ENCODE results near the gene TMC1.

Gene TMC1

GRCh38 chr9:72612449-72612848 is 91.0 kb downstream of the TMC1 start:
- Histone ChIP-seq H3K27ac (ENCODE audit: low read depth, low read length) (no peak overlapping the region), H3F3A (ENCODE audit: control insufficient read depth, insufficient read depth) (no peaks in the 10 kb centered on the region), H3K4me1 (ENCODE audit: control insufficient read depth, low read length) (no peaks in the 10 kb centered on the region), H3K4me3 (ENCODE audit: low read length) (no peak overlapping the region), H3K79me2 (ENCODE audit: control insufficient read depth, low read length) (no peaks in the 10 kb centered on the region), H3K27me3 (ENCODE audit: control insufficient read depth, low read length) (no peaks in the 10 kb centered on the region), H3K9me3 (ENCODE audit: control insufficient read depth, insufficient read depth, low read length) (no peaks in the 10 kb centered on the region), H3K4me2 (ENCODE audit: low read length) (no peak overlapping the region), H3K9me2 (replicated peaks; ENCODE audit: control insufficient read depth, low read length) (no peaks in the 10 kb centered on the region), H3K36me3 (ENCODE audit: control insufficient read depth, low read length) (no peaks in the 10 kb centered on the region), H4K20me1 (ENCODE audit: control insufficient read depth, insufficient read depth, low read depth, low read length) (no peaks in the 10 kb centered on the region)
- TF ChIP-seq, protein P1, sequence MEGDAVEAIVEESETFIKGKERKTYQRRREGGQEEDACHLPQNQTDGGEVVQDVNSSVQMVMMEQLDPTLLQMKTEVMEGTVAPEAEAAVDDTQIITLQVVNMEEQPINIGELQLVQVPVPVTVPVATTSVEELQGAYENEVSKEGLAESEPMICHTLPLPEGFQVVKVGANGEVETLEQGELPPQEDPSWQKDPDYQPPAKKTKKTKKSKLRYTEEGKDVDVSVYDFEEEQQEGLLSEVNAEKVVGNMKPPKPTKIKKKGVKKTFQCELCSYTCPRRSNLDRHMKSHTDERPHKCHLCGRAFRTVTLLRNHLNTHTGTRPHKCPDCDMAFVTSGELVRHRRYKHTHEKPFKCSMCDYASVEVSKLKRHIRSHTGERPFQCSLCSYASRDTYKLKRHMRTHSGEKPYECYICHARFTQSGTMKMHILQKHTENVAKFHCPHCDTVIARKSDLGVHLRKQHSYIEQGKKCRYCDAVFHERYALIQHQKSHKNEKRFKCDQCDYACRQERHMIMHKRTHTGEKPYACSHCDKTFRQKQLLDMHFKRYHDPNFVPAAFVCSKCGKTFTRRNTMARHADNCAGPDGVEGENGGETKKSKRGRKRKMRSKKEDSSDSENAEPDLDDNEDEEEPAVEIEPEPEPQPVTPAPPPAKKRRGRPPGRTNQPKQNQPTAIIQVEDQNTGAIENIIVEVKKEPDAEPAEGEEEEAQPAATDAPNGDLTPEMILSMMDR (IDR thresholded peaks at IDR 0.05; ENCODE audit: low read depth, low read length, poor library complexity, severe bottlenecking): no peak
- TF ChIP-seq EZH2phosphoT487 (IDR thresholded peaks at IDR 0.05; ENCODE audit: borderline replicate concordance, low read length): no peak

DNA sequence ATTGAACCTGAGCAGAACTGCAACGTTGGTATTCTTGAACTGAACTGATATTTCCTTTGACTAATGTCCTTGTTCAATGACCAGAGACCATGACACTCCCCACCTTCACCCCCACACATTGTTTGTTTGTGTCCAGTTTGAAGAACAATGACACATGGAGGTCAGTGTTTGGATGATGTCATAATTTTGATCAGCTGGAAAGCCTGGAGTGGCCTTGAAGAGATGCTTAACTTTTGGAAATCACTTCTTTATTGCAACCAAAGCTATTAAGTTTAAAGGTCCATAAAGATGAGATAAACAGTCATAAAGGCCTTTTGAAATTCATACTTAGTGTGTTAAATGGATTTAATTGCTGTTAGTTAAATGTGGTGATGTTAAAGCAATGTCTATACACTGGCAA is 92.7 kb downstream of the TMC1 start:
- Histone ChIP-seq H3K9me2 (replicated peaks; ENCODE audit: control insufficient read depth, low read length) (no peaks in the 10 kb centered on the region), H3K79me2 (ENCODE audit: control insufficient read depth, low read length) (no peaks in the 10 kb centered on the region), H3K4me1 (ENCODE audit: control insufficient read depth, low read length) (no peaks in the 10 kb centered on the region), H3F3A (ENCODE audit: control insufficient read depth, insufficient read depth) (no peaks in the 10 kb centered on the region), H3K9me3 (ENCODE audit: control insufficient read depth, insufficient read depth, low read length) (no peaks in the 10 kb centered on the region), H3K4me3 (ENCODE audit: low read length) (no peak overlapping the region), H3K27me3 (ENCODE audit: control insufficient read depth, low read length) (no peaks in the 10 kb centered on the region), H3K36me3 (ENCODE audit: control insufficient read depth, low read length) (no peaks in the 10 kb centered on the region), H4K20me1 (ENCODE audit: control insufficient read depth, insufficient read depth, low read depth, low read length) (no peaks in the 10 kb centered on the region), H3K4me2 (ENCODE audit: low read length) (no peak overlapping the region), H3K27ac (ENCODE audit: low read depth, low read length) (no peak overlapping the region)
- TF ChIP-seq EZH2phosphoT487 (IDR thresholded peaks at IDR 0.05; ENCODE audit: borderline replicate concordance, low read length): no peak
- TF ChIP-seq, protein P1 (IDR thresholded peaks at IDR 0.05; ENCODE audit: low read depth, low read length, poor library complexity, severe bottlenecking): no peak

- Histone ChIP-seq H3K9me2 (replicated peaks; ENCODE audit: control insufficient read depth, low read length) (no peaks in the 10 kb centered on the region), H4K20me1 (ENCODE audit: control insufficient read depth, insufficient read depth, low read depth, low read length) (no peaks in the 10 kb centered on the region), H3K4me3 (ENCODE audit: low read length) (no peak overlapping the region)
Observed at GRCh38 chr9:72615931-72616330, 94.5 kb downstream of the TMC1 start.

More at GRCh38 chr9:72615931-72616330, 94.5 kb downstream of the TMC1 start:
- no peaks in the 10 kb centered on the region for H3F3A ChIP-seq (ENCODE audit: control insufficient read depth, insufficient read depth)
- H3K27ac ChIP-seq (ENCODE audit: low read depth, low read length): no peak overlapping the region
- H3K4me2 ChIP-seq (ENCODE audit: low read length): no peak overlapping the region
- no peaks in the 10 kb centered on the region for H3K4me1 ChIP-seq (ENCODE audit: control insufficient read depth, low read length)
- TF ChIP-seq, protein P1 (IDR thresholded peaks at IDR 0.05; ENCODE audit: low read depth, low read length, poor library complexity, severe bottlenecking): no peak
- no peak for TF ChIP-seq EZH2phosphoT487 (IDR thresholded peaks at IDR 0.05; ENCODE audit: borderline replicate concordance, low read length)
- no peaks in the 10 kb centered on the region for H3K27me3 ChIP-seq (ENCODE audit: control insufficient read depth, low read length)
- no peaks in the 10 kb centered on the region for H3K36me3 ChIP-seq (ENCODE audit: control insufficient read depth, low read length)
- no peaks in the 10 kb centered on the region for H3K79me2 ChIP-seq (ENCODE audit: control insufficient read depth, low read length)
- H3K9me3 ChIP-seq (ENCODE audit: control insufficient read depth, insufficient read depth, low read length): no peaks in the 10 kb centered on the region
